ENCODE results near the gene NHLRC1. TPM values are rescaled to one million over a fixed set of nuclear protein-coding genes. Genes with fewer than 3 reads are reported as not detected.

Gene NHLRC1
- polyA plus RNA-seq, 1 donor from 2014 or later, result 0.32 TPM

DNA sequence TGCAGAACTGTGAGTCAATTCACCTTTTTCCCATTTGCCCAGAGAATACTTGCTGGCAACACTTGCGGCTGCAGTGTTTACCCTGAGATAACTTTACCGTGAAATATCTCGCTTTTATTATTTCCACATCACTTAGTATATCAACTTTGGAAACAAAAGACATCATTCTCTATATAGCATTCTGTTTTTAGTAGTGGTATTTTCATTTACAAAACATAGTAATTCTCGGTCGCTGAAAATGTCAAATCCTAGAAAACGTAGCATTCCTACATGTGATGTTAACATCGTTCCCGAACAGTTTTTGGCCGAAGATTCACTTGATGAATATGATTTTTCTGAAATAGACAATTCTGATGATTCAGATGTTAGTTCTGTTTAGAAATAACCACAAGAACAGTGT, 52.0 kb downstream of the NHLRC1 start:
- Histone ChIP-seq H3K9ac (ENCODE audit: low read length) (no peak overlapping the region), H3F3A (ENCODE audit: insufficient read depth, low read length, poor library complexity, severe bottlenecking) (no peaks in the 10 kb centered on the region), H4K20me1 (ENCODE audit: insufficient read depth) (no peaks in the 10 kb centered on the region), H3K4me2 (ENCODE audit: low read length) (no peak overlapping the region), H3K36me3 (ENCODE audit: insufficient read depth, low read length) (no peaks in the 10 kb centered on the region), H3K79me2 (replicated peaks; ENCODE audit: insufficient read depth, low read length) (no peaks in the 10 kb centered on the region), H3K9me2 (ENCODE audit: insufficient read depth, low read length) (no peaks in the 10 kb centered on the region), H2AFZ (ENCODE audit: low read depth, low read length) (no peak overlapping the region), H3K27me3 (ENCODE audit: insufficient read depth, low read depth, low read length) (no peaks in the 10 kb centered on the region), H3K27ac (ENCODE audit: low read length) (no peak overlapping the region), H3K4me3 (ENCODE audit: low read length) (no peak overlapping the region), H3K9me3 (ENCODE audit: low read length) (no peaks in the 10 kb centered on the region)
- TF ChIP-seq RAD21 (conservative IDR thresholded peaks at IDR 0.05), result no peak
- no peak for TF ChIP-seq TAF1 (IDR thresholded peaks at IDR 0.05; ENCODE audit: low read depth)
- TF ChIP-seq, protein P1, sequence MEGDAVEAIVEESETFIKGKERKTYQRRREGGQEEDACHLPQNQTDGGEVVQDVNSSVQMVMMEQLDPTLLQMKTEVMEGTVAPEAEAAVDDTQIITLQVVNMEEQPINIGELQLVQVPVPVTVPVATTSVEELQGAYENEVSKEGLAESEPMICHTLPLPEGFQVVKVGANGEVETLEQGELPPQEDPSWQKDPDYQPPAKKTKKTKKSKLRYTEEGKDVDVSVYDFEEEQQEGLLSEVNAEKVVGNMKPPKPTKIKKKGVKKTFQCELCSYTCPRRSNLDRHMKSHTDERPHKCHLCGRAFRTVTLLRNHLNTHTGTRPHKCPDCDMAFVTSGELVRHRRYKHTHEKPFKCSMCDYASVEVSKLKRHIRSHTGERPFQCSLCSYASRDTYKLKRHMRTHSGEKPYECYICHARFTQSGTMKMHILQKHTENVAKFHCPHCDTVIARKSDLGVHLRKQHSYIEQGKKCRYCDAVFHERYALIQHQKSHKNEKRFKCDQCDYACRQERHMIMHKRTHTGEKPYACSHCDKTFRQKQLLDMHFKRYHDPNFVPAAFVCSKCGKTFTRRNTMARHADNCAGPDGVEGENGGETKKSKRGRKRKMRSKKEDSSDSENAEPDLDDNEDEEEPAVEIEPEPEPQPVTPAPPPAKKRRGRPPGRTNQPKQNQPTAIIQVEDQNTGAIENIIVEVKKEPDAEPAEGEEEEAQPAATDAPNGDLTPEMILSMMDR (IDR thresholded peaks at IDR 0.05; ENCODE audit: poor library complexity, severe bottlenecking), result no peak
- TF ChIP-seq POLR2AphosphoS5 (IDR thresholded peaks at IDR 0.05), result no peak
- no peak for TF ChIP-seq EP300 (conservative IDR thresholded peaks at IDR 0.05; ENCODE audit: poor library complexity, severe bottlenecking)
- no peak for TF ChIP-seq MXI1 (conservative IDR thresholded peaks at IDR 0.05; ENCODE audit: poor library complexity, severe bottlenecking)
- TF ChIP-seq SMC3 (conservative IDR thresholded peaks at IDR 0.05; ENCODE audit: poor library complexity), result no peak

Other genes starting within 250 kb of the NHLRC1 start
- gene KIF13A, start 135.0 kb downstream of the NHLRC1 start, polyA plus RNA-seq, result 9.4 and 12.8 TPM in 2 replicates
- gene TPMT, start 32.4 kb upstream of the NHLRC1 start, polyA plus RNA-seq, result 5.6 and 5.7 TPM in 2 replicates
- 19.6 and 24.5 TPM in 2 replicates for gene KDM1B, start 32.7 kb upstream of the NHLRC1 start, polyA plus RNA-seq
- 84.7 and 94.3 TPM in 2 replicates for gene DEK, start 141.9 kb upstream of the NHLRC1 start, polyA plus RNA-seq

Data from neural cell (in vitro differentiated cells).